Aorta (tissue), 5 donors: Measurements from ENCODE around the gene PDZK1IP1. TPM values are rescaled to one million over a fixed set of nuclear protein-coding genes. Genes with fewer than 3 reads are reported as not detected.

Source experiments
- ATAC-seq: fragments of 200-7000 bp; cut with Tn5 transposase; one replicate; pipeline ENCODE4 v1.9.1; 2022; ENCODE audit warnings: moderate library complexity; ENCODE audit not compliant: low FRiP score
- DNase-seq, 2 donors: peaks; one replicate each; pipeline ENCODE4 v3.0.0-alpha.2; 2020
- H3K27ac ChIP-seq, 2 donors: one replicate each; pipeline ENCODE4 v1.5.1; 2013; ENCODE audit warnings: low read length in 2 of 2, mild to moderate bottlenecking in 2 of 2, moderate library complexity in 2 of 2, control low read depth in 1 of 2, inconsistent platforms in 1 of 2, low read depth in 1 of 2
- H3K27me3 ChIP-seq, 2 donors: one replicate each; pipeline ENCODE4 v1.6.1; 2013; ENCODE audit warnings: control low read depth in 1 of 2, low read length in 1 of 2, mild to moderate bottlenecking in 1 of 2, moderate library complexity in 1 of 2; ENCODE audit not compliant: insufficient read depth in 2 of 2, control insufficient read depth in 1 of 2
- H3K36me3 ChIP-seq, 2 donors: one replicate each; pipeline ENCODE4 v1.6.1; 2013; ENCODE audit warnings: control low read depth in 1 of 2, low read length in 1 of 2, mild to moderate bottlenecking in 1 of 2; ENCODE audit not compliant: insufficient read depth in 2 of 2, control insufficient read depth in 1 of 2
- H3K4me1 ChIP-seq, 2 donors: one replicate each; pipeline ENCODE4 v1.6.1; 2013; ENCODE audit warnings: low read length in 2 of 2, control low read depth in 1 of 2, mild to moderate bottlenecking in 1 of 2, moderate library complexity in 1 of 2; ENCODE audit not compliant: insufficient read depth in 2 of 2, control insufficient read depth in 1 of 2
- H3K4me3 ChIP-seq, 2 donors: one replicate each; pipeline ENCODE4 v1.5.1; 2013; ENCODE audit warnings: low read length in 2 of 2, control low read depth in 1 of 2, mild to moderate bottlenecking in 1 of 2
- H3K9me3 ChIP-seq: one replicate; pipeline ENCODE4 v1.6.1; 2013; ENCODE audit warnings: mild to moderate bottlenecking, low read length; ENCODE audit not compliant: control insufficient read depth
- WGBS, 2 donors: extraction: QIAGEN DNeasy Blood & Tissue Kit; methylation state at CpG; one replicate each; pipeline ENCODE4 v1.1.7; 2013; 5-methylcytosine and 5-hydroxymethylcytosine counted together
- intact Hi-C, 2 donors: fragments of 100-400 bp; cut with DNase I; formaldehyde crosslinking; loops; one replicate each; pipeline versions ENCODE4 v1.14.2 to v1.15.0; 2022
- long read RNA-seq, 2 donors: library from polyadenylated mRNA; unstranded; transcript quantifications; one replicate each; pipeline ENCODE4 v2.0.0, GENCODE V29; 2020 to 2021
- polyA plus RNA-seq, 2 donors: library from polyadenylated mRNA; stranded (reverse); fragments of 200-250 nt; gene quantifications; one replicate each; pipeline ENCODE4 v1.2.3, GENCODE V29; 2013
- total RNA-seq, 2 donors: library from RNA; stranded (reverse); fragmentation: NEBNext Ultra II Directional; extraction: Animal tissue kit (Norgen Biotek cat#: 25700); gene quantifications; one replicate each; pipeline ENCODE4 v1.2.1, GENCODE V29; 2021
- donor health status: healthy with polysubstance abuse.
- donor health status: Bipolar disorder and iron deficiency.
- donor health status: DM: no; HTN: no; CAD: no.
- donor health status: DM: no; HTN: no; CAD: no.
- donor health status: DM: yes; HTN: yes; CAD: no.

The PDZK1IP1 gene, protein sequence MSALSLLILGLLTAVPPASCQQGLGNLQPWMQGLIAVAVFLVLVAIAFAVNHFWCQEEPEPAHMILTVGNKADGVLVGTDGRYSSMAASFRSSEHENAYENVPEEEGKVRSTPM
- 1 to 10 TPM in 1 of 2 donors, under 1 TPM in 1; 0.71 to 3.7 TPM for total RNA-seq
- 1 to 10 TPM; 1.3 to 2.1 TPM for polyA plus RNA-seq
- long read RNA-seq, donor 1 = 0 reads
- long read RNA-seq, donor 2, partial matches to known transcripts = 0 of 1 reads
- long read RNA-seq, donor 2, other reads (novel, unspliced or antisense) = 0 of 1 reads

DNA sequence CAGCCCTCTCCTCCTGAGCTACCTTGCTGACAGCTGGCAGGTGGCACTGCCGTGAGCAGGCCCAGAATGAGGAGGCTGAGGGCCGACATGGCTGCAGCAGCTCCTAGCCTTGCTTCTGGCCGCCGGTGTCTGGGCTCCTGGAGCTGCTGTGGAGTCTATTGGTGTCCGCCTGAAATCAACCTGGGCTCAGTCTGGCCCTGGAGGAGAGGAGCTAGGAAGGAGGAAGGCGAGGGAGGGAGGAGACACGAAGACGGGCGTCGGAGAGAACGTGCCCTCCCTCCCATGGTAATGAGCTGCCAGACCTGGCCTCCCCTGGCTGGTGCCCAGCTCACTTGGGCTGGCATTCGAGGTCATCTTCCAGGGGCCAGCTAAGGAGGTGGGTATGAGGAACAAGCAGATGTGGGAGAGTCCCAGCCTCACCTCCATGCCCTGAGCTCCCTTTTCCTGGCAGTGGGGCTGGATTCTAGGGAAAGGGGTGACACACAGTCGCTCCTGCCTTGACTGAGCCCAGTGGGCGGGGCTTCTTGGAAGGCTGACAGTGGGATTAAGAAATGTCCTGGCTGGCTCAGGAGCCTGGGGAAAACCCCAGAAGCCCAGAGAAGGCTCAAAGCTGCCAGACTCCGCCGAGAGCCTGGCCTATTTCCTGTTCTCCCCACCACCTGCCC, at the start of gene PDZK1IP1:
Gene PDZK1IP1 (minus strand): TSS at position 193 of the 665 bp plus-strand sequence. CDS start 104 bp downstream, at position 89.
- H3K36me3 ChIP-seq = no peaks in the 10 kb centered on the region
- H3K27ac ChIP-seq = peak within 1 kb of the TSS; percentile 17 to 83
- intact Hi-C loops = loop anchor here (5.0 to 10.0 kb wide), 5 partner anchors 127 to 537 kb away; no protein-coding TSS in a partner anchor
- ATAC-seq (peak; percentile 90), DNase-seq (peak; percentile 94)
- no peak within 1 kb of the TSS for H3K4me3 ChIP-seq
- H3K27me3 ChIP-seq = no peaks in the 10 kb centered on the region
- H3K4me1 ChIP-seq = peaks cover 0 to 3% of the 10 kb centered on the region in 2 donors
- no peaks in the 10 kb centered on the region for H3K9me3 ChIP-seq
- WGBS, 2 donors = 12 to 14% methylated on average over 16 of the region's 16 CpGs

DNA sequence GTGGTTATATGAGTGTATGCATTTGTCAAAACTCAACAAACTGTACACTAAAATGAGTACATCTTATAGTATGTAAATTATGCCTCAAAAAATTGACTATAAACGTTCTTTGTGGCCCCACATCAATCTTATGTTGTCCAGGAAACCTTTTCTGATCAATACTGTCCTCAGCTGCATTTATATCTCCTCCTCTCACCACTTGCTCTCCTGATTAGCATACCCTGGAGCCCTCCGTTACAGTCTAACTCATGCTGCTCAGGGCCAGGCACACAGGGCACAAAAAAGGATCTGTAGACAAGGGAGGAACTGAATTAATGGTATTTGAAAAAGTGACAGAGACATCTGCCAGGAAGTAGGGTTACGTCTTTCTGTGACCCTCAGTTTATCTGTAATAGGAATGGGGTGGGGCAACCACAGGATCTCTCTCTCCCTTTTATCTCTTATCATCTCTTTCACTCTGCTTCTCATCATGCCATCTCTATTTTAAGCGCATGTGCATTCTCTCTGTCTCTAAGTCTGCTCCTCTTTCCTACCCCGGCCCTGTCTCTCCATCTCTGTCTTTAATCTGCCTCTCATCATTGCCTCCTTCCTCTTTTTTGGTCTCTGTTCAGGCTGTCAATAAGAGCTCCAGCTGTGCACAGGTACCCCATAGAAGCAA, 49.2 kb upstream of the PDZK1IP1 start:
- Histone ChIP-seq H3K27me3 (no peaks in the 10 kb centered on the region), H3K9me3 (no peaks in the 10 kb centered on the region), H3K27ac (no peak overlapping the region), H3K4me3 (no peak overlapping the region), H3K36me3 (no peaks in the 10 kb centered on the region), H3K4me1 (no peaks in the 10 kb centered on the region)
- intact Hi-C loops = no loop called here
- 80 to 82% methylated on average over 5 of the region's 5 CpGs for WGBS, 2 donors
- ATAC-seq (no peak), DNase-seq (no peak)

DNA sequence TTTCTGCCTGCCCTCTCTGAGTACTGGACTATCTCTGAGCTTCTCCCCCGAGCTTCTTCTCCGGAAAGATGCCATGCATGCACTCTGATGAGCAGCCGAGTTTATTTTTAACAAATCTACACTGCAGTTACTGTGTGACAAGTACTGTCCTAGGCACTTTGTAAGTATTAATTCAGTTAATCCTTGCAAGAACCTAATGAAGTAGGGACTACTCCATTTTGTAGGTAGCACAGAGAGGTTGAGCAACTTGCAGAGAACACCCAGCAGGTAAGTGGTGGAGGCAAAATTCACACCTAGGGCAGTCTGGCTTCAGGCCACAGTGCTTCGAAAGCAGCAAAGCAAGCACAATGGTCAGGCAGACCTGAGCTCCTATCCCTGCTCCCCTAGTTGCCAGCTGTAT, 46.0 kb upstream of the PDZK1IP1 start:
- ATAC-seq (no peak), DNase-seq (no peak)
- no peak overlapping the region for H3K4me3 ChIP-seq
- intact Hi-C loops = no loop called here
- no peaks in the 10 kb centered on the region for H3K36me3 ChIP-seq
- 92 to 93% methylated on average over 4 of the region's 4 CpGs for WGBS, 2 donors
- H3K27ac ChIP-seq = no peak overlapping the region
- H3K9me3 ChIP-seq = no peaks in the 10 kb centered on the region
- no peaks in the 10 kb centered on the region for H3K4me1 ChIP-seq
- H3K27me3 ChIP-seq = no peaks in the 10 kb centered on the region

DNA sequence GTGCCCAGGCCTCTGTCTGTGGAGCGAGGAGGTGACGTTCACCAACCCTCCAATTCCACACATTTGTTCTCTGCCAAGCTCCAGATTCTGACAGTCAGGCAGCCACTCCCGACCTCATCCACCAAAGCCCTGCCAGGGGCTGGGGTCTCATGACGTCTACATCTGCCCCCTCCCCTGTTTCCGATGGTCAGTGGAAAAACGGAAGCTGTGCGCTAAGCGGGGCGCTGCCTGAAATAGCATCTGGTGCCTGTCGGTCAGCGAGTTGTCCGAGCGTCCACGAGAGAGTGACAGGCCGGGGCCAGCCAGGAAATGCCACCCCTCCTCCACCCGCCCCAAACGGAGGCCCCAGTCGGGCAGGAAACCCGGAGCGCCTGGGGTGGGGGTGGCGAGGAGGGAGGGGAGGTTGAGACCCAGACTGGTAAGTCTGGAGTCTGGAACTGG, 45.4 kb upstream of the PDZK1IP1 start:
- intact Hi-C loops = no loop called here
- Histone ChIP-seq H3K4me3 (no peak overlapping the region), H3K27me3 (no peaks in the 10 kb centered on the region), H3K4me1 (no peaks in the 10 kb centered on the region), H3K27ac (no peak overlapping the region), H3K9me3 (no peaks in the 10 kb centered on the region), H3K36me3 (no peaks in the 10 kb centered on the region)
- 38 to 45% methylated on average over 21 of the region's 21 CpGs for WGBS, 2 donors
- ATAC-seq (peak; percentile 23), DNase-seq (peak in 1 of 2 donors; percentile 49)

DNA sequence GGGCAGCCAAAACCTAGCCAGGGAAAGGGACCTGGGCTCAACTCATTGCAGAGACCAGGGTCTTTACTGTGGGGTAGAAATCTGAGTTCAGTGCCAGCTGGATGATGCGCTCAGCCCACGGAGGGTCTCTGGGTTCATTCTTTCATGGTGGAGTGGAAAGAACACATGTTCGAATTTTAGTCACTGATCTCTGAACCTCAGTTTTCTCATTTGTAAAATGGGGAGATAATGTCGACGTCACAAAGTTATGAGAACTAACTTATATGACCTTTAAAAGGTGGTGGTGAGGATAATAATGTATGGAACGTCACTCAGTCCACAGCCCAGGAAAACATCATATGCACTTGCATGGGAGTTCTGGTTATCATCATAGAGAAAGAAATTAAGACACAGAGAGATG, 43.4 kb upstream of the PDZK1IP1 start:
- 89% methylated on average over 6 of the region's 6 CpGs for WGBS, 2 donors
- Histone ChIP-seq H3K27ac (no peak overlapping the region), H3K4me1 (no peaks in the 10 kb centered on the region), H3K9me3 (no peaks in the 10 kb centered on the region), H3K27me3 (no peaks in the 10 kb centered on the region), H3K4me3 (no peak overlapping the region), H3K36me3 (no peaks in the 10 kb centered on the region)
- no peak for DNase-seq
- intact Hi-C loops = loop anchor here in 1 of 2 donors (5.0 kb wide), 1 partner anchor 36 kb away; no protein-coding TSS in a partner anchor
- ATAC-seq = no peak

DNA sequence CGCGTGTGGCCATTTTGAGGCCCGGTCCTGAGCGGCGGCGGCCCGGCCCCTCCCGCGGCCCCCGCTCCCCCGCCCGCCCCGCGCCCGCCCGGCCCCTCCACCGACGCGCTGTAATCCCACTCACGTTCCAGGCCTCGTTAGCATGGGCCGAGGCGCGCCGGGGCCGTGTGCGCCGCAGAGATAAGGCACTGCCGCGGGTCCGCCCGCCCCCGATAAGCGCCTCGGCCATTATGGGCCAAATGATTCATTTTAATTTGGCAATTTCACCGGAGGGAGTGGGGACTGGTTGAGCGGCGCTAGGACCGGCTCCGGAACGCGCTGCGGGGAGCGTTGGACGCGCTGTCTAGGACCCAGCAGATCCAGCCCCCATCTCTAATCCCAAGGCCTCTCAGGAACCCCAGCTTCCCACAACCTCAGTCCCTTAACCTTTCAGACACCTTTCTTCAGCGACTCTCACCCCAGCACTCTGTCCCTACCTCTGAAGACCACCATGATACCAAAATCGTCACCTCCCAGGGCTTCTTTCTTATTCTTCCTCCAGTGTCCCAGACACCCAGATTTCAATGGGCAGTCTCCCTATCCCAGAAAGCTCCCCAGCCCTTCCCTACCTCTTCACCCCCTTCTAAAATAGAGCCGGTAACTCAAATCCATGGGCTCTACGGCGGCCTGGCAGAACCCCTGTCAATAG, 42.5 kb upstream of the PDZK1IP1 start, which contains the start of gene TAL1:
Gene TAL1 (minus strand): TSS at position 39 of the 688 bp plus-strand sequence. CDS start 6,337 bp downstream, outside the sequence.
- Histone ChIP-seq H3K36me3 (no peaks in the 10 kb centered on the region), H3K4me1 (no peaks in the 10 kb centered on the region), H3K9me3 (no peaks in the 10 kb centered on the region), H3K4me3 (no peak within 1 kb of the TSS), H3K27ac (no peak within 1 kb of the TSS), H3K27me3 (no peaks in the 10 kb centered on the region)
- intact Hi-C loops = loop anchor here in 1 of 2 donors (5.0 kb wide), 1 partner anchor 35 kb away; no protein-coding TSS in a partner anchor
- no peak for DNase-seq
- WGBS, 2 donors = 17 to 21% methylated on average over 45 to 51 of the region's 51 CpGs
- peak; percentile 61 for ATAC-seq

DNA sequence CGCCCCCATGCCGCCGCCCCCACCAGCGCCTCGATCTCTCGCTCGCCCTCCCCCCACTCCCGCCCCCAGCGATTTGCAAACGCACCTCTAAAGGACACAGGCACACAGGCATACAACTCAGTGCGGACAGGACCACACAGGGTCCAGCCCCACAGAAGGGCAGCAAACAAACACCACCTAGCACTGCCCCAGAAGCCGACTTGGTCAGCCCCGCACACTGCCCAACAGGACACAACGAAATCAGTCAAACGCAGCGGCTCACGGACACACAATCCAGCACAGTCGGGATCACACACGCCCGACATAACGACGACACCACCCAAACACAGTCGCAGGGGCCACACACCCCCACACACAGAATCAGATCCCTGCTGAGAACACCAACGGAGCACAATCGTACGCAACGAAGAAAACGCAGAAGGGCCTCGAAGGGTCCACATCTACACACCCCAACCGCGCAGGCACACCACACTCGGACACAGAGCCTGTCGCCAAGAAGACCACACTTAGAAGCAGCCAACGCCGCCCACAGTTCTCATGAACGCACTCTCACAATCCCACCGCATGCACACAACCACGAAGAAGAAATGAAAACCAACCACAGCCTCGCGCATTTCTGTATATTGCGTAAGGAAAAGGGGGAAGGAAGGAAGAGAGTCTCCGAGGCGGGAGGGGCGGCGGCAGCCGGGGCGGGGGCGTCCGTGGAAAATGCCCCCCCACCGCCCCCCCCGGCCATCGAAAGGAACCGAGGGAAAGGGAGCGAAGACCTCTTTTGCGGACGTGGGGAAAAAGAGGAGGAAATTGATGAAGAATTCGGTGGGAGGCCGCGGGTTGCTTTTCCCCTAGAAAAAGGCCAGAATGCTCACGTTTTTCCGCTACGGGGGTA, 41.7 kb upstream of the PDZK1IP1 start:
- H3K9me3 ChIP-seq = no peaks in the 10 kb centered on the region
- no peaks in the 10 kb centered on the region for H3K27me3 ChIP-seq
- 4% methylated on average over 62 of the region's 62 CpGs for WGBS, 2 donors
- peak; percentile 40 for ATAC-seq
- DNase-seq = peak in 1 of 2 donors; percentile 61
- H3K27ac ChIP-seq = no peak overlapping the region
- no peak overlapping the region for H3K4me3 ChIP-seq
- intact Hi-C loops = loop anchor here in 1 of 2 donors (5.0 kb wide), 1 partner anchor 34 kb away; no protein-coding TSS in a partner anchor
- H3K4me1 ChIP-seq = no peaks in the 10 kb centered on the region
- H3K36me3 ChIP-seq = no peaks in the 10 kb centered on the region
